Kidney capillary endothelial cell (primary cell): ENCODE data around the gene SPIRE2.
A peak's percentile ranks its signal among the peaks of the same experiment; 100 is the strongest.
"Not testable (repeated sequence)": the region's sequence is repeated elsewhere in the genome, so short reads cannot be mapped to it uniquely, and the experiment has no call there.

ENCODE experiments used
- DNase-seq: peaks from one replicate; pipeline ENCODE4 v3.0.0-alpha.2; 2018; ENCODE audit warnings: low spot score

SPIRE2 gene, protein sequence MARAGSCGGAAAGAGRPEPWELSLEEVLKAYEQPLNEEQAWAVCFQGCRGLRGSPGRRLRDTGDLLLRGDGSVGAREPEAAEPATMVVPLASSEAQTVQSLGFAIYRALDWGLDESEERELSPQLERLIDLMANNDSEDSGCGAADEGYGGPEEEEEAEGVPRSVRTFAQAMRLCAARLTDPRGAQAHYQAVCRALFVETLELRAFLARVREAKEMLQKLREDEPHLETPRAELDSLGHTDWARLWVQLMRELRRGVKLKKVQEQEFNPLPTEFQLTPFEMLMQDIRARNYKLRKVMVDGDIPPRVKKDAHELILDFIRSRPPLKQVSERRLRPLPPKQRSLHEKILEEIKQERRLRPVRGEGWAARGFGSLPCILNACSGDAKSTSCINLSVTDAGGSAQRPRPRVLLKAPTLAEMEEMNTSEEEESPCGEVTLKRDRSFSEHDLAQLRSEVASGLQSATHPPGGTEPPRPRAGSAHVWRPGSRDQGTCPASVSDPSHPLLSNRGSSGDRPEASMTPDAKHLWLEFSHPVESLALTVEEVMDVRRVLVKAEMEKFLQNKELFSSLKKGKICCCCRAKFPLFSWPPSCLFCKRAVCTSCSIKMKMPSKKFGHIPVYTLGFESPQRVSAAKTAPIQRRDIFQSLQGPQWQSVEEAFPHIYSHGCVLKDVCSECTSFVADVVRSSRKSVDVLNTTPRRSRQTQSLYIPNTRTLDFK

GRCh38 chr16:89828199-89828869 is at the start of gene SPIRE2:
Gene SPIRE2, plus strand, starts transcription at chr16:89828475. Its CDS starts 76 bp downstream, at chr16:89828551.
- DNase-seq, result peak; percentile 73

DNA sequence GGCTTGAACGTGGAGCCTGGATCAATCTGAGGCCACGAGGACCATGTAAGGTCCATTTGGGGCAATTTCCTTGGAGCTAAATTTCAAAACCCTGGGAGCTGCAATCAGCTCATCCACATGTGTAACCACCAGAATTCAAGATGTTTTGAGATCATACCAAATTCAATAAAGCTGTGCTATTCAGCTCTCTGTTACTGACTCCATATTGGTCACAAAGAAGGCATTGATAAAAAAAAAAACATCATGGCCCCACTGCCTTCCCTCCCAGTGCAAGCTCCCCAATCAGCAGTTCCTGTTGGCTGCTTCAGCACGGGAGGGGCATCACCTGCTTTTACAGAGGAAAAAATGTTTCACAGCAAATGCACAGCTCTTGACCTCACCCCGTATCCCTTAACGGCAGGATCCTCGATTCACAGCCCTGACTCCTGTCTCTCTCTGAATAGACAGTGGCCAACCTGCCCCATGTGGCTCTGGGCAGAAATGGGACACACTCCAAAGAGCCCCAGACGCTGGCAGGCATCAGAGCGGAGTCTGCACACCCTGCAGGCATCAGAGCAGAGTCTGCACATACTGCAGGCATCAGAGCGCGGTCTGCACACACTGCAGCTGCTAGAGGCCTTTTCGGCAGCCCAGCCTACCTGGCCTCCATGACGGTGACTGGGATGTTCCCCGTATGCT is 48.9 kb upstream of the SPIRE2 start:
- DNase-seq, result no peak

DNA sequence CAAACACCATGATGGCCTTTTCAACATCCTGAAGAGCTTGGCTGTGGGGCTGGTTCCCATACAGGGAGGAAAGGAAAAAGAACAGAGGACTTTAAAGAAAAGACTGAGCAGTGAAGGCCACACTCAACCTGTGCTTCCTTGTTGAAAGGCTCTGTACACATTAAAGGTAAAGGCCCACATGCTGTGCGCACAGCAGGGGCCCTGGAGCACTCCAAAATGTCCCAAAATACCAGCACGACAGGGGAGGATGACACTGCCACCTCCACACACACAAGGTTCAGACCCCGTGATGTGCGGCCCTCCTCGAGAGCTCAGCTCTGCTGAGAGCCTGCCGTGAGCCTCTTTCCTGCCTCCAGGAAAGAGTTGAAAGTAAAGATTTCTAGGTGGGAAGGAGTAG is 48.4 kb upstream of the SPIRE2 start:
- DNase-seq, result no peak

DNA sequence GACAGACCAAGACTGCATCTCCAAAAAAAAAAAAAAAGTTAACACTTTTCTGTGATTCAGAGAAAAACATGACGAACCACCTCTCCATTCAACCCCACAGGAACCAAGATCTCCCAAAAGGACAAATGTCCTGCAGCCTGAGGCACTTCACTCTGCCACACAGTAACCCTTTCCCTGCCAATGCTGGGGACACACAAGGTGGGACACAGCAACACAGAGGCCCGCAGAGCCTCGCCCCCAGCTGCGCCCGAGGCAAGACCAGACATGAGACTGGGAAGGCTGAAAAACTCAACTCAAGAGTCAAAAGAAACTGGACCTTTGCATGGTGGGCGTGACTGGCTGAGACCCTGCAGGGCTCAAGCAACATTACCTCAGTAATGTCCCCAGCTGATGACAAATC is 45.8 kb upstream of the SPIRE2 start:
- DNase-seq, result no peak

DNA sequence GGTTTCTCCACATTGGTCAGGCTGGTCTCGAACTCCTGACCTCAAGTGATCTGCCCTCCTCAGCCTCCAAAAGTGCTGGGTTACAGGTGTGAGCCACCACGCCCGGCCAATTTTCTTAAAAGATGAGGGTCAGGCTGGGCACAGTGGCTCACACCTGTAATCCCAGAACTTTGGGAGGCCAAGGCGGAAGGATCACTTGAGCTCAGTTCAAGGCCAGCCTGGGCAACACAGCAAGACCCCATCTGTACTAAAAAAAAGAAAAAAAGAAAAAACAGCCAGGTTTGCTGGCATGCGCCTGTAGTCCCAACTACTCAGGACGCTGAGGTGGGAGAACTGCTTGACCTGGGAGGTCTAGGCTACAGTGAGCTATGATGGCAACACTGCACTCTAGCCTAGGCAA is 44.3 kb upstream of the SPIRE2 start:
- DNase-seq, result not testable (repeated sequence)

DNA sequence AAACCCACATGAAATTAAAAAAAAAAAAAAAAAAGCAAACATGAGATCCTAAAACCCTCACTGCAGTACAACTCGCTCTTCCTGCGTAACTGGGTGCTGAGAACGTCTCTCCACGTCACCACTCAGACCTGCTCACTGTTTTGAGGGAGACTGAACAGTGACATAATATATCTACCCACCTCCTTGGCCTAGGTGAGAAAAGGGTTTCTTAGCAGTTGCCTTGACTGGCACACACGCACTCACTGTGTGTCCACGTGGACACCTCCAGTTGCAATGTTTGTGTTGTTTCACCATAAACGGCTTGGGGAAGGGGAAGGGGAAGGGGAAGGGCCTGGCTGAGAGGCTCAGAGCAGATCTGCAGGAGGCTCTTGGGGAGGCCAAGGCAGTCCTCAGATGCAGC is 43.9 kb upstream of the SPIRE2 start:
- no peak for DNase-seq

GRCh38 chr16:89785523-89786155 is 42.6 kb upstream of the SPIRE2 start:
- DNase-seq, result no peak

DNA sequence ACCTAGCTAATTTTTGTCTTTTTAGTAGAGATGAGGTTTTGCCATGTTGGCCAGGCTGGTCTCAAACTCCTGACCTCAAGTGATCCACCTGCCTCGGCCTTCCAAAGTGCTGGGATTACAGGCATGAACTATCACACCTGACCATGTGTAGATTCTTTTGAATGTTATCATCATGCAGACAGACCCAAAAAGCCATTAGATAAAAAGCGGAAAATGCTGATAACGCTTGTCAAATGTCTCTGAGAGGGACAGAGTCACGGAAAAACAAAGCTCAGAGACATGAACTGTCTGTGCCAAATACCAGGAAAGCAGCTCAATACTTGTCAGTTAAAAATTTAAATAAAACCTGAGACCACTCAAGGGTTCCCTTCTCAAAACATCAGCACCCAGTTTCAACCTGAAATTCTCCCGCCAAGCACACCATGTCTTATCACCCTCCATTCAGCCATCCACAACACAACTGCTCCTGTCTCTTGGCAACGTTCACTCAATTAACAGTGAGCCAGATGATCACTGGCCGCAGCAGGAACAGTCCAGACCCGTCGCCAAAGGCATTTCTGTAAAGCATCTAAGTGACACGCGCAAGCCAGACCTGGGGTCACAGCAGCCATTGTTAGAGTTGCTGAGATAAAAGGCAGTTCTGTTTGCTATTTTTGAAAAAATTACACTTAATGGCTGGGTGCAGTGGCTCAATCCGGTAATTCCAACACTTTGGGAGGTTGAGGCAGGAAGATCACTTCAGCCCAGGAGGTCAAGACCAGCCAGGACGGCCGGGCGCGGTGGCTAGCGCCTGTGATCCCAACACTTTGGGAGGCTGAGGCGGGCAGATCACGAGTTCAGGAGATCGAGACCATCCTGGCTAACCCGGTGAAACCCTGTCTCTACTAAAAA is 41.6 kb upstream of the SPIRE2 start:
- no peak for DNase-seq

DNA sequence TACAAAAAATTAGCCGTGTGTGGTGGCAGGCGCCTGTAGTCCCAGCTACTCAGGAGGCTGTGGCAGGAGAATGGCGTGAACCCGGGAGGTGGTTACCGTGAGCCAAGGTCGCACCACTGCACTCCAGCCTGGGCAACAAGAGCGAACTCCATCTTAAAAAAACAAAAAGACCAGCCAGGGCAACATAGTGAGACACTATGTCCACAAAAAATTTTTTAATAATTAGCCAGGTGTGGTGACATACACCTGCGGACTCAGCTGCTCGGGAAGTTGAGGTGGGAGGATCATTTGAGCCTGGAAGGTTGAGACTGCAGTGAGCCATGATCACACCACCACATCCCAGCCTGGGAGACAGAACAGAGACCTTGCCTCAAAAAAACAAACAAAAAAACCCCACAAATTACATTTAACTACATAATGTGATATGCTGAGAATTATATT is 40.9 kb upstream of the SPIRE2 start:
- no peak for DNase-seq

- no peak for DNase-seq
Observed at GRCh38 chr16:89791278-89791995, 36.8 kb upstream of the SPIRE2 start.

DNA sequence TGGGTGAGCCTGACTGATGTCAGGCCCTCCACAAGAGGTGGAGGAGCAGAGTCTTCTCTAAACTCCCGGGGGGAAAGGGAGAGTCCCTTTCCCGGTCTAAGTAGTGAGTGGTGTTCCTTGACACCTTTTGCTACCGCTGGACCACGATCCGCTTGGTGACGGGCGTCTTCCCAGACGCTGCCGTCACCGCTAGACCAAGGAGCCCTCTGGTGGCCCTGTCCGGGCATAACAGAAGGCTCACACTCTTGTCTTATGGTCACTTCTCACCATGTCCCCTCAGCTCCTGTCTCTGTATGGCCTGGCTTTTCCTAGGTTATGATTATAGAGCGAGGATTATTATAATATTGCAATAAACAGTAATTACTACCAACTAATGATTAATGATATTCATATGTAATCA is 35.2 kb upstream of the SPIRE2 start:
- DNase-seq, result not testable (repeated sequence)

GRCh38 chr16:89793955-89794354 is 34.3 kb upstream of the SPIRE2 start:
- DNase-seq, result no peak

GRCh38 chr16:89795676-89796075 is 32.6 kb upstream of the SPIRE2 start:
- no peak for DNase-seq

GRCh38 chr16:89796104-89796503 is 32.2 kb upstream of the SPIRE2 start:
- no peak for DNase-seq

- DNase-seq, result no peak
Observed at GRCh38 chr16:89798126-89798525, 30.1 kb upstream of the SPIRE2 start.

DNA sequence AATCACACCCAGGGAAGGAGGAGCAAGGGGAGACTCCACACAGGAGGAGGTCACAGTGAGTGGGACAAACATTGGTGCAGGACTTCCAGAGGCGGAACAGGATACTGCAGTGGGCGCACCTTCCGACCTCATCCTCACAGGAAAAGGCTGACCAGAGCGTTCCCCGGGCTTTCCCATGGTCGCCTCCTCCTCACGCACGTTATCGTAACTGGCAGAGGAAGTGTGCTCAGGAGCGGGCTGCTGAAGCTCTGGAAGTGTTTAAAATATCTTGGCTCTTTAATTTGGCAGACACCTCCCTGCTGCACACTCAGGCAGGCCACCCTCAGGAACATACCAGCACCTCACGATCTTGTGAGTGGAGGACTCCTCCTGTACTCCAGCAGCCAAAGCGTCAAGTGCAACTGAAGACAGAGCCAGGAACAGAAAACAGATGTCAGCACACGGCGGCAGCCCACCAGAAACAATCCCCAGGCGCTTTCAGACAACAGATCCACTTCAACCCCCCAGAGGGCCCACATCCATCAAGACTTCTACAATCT is 29.4 kb upstream of the SPIRE2 start:
- peak; percentile 57 for DNase-seq

DNA sequence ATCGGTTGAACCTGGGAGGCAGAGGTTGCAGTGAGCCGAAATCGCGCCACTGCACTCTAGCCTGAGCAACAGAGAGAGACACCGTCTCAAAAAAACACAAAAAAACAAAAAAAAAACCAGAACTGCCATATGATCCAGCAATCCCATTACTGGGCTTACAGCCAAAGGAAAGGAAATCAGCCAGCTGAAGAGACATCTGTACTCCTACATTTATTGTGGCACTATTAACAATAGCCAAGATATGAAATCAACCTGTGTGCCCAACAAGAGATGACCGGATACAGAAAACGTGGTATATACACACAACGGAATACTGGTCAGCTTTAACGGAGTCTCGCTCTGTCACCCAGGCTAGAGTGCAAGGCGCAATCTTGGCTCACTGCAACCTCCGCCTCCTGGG is 26.5 kb upstream of the SPIRE2 start:
- no peak for DNase-seq

DNA sequence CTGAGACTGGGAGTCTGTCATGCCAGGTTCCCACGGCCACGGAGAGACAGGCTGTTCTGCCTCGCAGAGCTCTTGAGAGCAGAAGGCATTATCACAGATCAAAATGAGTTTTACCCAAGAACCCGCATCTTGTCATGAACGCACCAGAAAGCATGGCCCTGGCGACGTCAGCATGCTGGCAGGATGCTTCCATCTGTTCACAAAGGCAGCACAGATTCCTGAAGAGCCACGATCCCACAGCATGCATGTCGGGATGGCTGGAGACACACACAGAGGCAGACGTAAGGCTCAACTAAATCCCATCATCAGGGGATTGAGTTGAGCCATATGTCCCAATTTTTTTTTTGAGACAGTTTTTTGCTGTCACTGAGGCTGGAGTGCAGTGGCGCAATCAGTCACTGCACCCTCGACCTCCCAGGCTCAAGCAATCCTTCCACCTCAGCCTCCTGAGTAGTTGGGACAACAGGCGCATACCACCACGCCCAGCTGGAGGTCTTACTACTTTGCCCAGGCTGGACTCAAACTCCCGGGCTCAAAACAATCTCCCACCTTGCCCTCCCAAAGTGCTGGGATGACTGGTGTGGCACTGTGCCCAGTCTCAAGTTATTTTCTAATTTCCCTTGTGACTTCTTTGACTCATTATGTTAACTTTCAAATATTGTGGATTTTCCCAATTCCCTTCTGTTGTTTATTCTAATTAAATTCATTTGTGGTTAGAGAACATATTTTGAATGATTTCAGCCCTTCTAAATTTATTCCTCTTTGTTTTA is 23.0 kb upstream of the SPIRE2 start:
- no peak for DNase-seq

DNA sequence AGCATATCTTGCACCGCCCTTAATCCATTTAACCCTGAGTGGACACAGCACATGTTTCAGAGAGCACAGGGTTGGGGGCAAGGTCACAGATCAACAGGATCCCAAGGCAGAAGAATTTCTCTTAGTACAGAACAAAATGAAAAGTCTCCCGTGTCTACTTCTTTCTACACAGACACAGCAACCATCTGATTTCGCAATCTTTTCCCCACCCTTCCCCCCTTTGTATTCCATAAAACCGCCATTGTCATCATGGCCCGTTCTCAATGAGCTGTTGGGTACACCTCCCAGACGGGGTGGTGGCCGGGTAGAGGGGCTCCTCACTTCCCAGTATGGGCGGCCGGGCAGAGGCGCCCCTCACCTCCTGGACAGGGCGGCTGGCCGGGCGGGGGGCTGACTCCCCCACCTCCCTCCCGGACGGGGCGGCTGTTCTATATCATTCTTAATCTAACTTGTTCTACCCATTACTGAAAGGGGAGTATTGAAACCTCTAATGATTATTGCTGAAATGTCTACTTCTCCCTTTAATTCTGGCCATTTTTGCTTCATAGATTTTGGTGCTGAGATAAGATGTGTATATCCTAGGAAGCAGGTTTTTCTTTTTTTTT is 21.6 kb upstream of the SPIRE2 start:
- not testable (repeated sequence) for DNase-seq
